ENCODE data around the gene SHF.

The SHF gene

DNA sequence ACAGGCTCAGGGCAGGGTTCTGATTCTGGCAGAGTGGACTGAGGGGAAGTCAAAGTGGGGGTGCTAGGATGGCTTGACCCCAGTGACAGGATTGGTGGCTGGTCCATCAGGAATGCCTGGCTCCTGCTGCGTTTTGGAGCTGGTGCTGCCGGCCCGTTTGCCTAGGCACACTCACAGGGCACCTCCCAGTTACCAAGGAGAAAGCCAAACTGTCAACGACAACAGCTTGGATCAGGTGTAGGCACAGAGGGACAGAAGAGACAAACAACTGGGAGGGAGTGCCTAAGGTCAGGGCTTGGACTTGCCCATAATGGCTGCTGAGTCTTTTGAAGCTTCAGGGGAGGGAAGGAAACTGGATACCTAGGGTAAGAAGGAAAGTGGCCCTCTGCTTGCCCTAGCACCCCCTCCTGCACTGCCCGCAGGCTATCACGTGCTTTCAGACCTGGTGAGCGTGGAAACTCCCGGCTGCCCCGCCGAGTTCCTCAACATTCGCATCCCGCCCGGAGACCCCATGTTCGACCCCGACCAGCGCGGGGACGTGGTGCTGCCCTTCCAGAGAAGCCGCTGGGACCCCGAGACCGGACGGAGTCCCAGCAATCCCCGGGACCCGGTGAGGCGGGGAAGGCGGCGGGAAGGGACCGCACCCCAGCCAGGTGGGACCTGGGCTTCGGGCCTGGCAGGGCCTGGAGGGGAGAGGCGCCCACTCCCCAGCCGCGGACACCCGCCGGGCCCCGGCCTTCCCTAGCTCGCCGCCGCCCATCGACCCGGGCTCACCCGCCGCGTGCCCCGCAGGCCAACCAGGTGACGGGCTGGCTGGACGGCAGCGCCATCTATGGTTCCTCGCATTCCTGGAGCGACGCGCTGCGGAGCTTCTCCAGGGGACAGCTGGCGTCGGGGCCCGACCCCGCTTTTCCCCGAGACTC lies 52.8 kb downstream of the SHF start:
- Mint-ChIP-seq H3K27ac (no peak overlapping the region), H3K4me3 (peak overlapping the region; percentile 81), H3K9me3 (ENCODE audit: low read depth) (no peaks in the 10 kb centered on the region), H3K36me3 (no peaks in the 10 kb centered on the region), H3K4me1 (ENCODE audit: low read depth) (peaks cover 18% of the 10 kb centered on the region), H3K27me3 (peaks cover 19% of the 10 kb centered on the region)

DNA sequence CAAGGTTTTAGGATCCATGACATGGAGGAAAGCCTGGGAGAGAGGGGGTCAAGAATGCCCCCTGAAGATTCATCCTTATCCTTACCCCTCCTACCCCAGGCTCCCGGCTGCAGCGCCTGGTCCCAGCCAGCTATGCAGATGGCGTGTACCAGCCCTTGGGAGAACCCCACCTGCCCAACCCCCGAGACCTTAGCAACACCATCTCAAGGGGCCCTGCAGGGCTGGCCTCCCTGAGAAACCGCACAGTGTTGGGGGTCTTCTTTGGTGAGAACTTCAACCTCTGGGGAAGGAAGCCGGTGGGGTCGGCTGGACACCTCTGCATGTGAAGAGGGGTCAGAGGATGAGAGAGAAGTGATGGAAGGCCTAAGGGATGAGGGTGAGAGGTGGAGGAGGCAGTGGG lies 53.7 kb downstream of the SHF start:
- no peaks in the 10 kb centered on the region for H3K36me3 Mint-ChIP-seq
- peaks cover 18% of the 10 kb centered on the region for H3K4me1 Mint-ChIP-seq (ENCODE audit: low read depth)
- H3K9me3 Mint-ChIP-seq (ENCODE audit: low read depth), result no peaks in the 10 kb centered on the region
- no peak overlapping the region for H3K27ac Mint-ChIP-seq
- no peak overlapping the region for H3K4me3 Mint-ChIP-seq
- peaks cover 19% of the 10 kb centered on the region for H3K27me3 Mint-ChIP-seq

DNA sequence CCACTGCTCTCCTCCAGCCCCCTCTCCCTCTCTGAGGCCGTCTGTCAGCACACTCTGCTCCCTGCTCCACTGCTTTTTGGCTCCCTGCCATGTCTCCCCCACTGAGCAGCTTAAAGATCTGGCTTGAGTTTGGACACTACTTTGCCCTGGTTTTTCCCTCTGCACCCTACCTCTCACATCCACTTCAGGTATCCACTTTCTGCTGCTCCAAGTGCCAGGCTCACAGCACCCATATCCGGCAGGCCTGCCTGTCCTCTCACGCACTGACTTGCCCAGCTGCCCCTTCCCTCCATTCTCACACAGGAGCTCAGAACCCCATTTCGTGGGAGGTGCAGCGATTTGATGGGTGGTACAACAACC lies 54.2 kb downstream of the SHF start:
- Mint-ChIP-seq H3K27ac (no peak overlapping the region), H3K27me3 (peaks cover 19% of the 10 kb centered on the region), H3K36me3 (no peaks in the 10 kb centered on the region), H3K4me3 (no peak overlapping the region), H3K4me1 (ENCODE audit: low read depth) (peaks cover 18% of the 10 kb centered on the region), H3K9me3 (ENCODE audit: low read depth) (no peaks in the 10 kb centered on the region)

DNA sequence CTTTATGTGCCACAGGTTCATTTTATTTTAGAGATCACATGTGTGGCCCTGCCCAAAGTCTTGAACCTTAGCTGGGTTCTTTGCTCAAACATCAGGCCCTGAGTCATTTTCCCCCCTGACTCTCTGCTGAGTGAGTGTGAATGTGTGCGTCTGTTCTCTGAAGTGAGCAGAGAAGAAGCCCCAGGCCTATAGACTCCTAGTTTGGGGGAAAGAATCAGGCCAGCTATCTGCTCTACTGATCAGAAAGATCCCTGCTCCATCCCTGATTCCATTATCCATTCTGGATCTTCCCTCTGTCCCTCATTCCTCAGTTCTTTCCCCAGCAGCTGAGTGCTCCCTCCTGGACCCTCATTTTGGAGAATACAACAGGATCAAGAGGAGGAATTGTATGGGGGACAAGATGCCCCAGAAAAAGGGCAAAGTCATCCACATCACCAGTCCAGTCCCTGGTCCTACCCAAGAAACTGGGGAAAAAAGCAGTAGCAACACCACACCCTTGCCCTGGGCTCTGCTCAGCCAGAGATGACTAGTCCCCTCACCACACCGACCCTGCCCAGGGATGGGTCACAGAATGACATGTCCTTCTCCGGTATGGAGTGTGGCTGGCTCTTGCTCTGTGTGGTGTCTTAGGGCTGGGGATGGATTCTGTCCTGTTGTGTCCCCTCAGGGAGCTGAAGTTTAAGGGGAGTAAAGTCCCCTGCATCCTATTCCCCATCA lies 54.8 kb downstream of the SHF start:
- Mint-ChIP-seq H3K27ac (no peak overlapping the region), H3K4me1 (ENCODE audit: low read depth) (peaks cover 19% of the 10 kb centered on the region), H3K27me3 (peaks cover 24% of the 10 kb centered on the region), H3K36me3 (no peaks in the 10 kb centered on the region), H3K9me3 (ENCODE audit: low read depth) (no peaks in the 10 kb centered on the region), H3K4me3 (no peak overlapping the region)

DNA sequence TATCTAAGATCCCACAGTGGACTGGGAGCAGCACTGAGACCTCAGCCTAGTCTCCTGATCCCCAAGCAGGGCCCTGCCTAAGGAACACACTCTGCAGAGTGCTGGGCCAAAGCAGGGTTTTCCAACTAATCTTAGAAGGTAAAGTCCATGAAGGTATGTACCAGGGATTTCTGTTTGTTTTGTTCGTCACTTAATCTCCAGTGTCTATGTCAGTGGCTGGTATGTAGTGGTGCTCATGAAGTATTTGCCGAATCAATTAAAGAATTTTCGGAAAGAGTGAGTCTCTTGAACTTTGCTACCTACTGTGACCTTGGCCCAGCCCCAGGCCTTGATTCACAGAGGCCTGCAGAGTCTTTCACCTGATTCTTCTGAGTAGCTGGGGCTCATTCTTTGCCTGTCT lies 56.3 kb downstream of the SHF start:
- Mint-ChIP-seq H3K4me3 (no peak overlapping the region), H3K27ac (no peak overlapping the region), H3K36me3 (no peaks in the 10 kb centered on the region), H3K4me1 (ENCODE audit: low read depth) (peaks cover 19% of the 10 kb centered on the region), H3K9me3 (ENCODE audit: low read depth) (no peaks in the 10 kb centered on the region), H3K27me3 (peaks cover 29% of the 10 kb centered on the region)

DNA sequence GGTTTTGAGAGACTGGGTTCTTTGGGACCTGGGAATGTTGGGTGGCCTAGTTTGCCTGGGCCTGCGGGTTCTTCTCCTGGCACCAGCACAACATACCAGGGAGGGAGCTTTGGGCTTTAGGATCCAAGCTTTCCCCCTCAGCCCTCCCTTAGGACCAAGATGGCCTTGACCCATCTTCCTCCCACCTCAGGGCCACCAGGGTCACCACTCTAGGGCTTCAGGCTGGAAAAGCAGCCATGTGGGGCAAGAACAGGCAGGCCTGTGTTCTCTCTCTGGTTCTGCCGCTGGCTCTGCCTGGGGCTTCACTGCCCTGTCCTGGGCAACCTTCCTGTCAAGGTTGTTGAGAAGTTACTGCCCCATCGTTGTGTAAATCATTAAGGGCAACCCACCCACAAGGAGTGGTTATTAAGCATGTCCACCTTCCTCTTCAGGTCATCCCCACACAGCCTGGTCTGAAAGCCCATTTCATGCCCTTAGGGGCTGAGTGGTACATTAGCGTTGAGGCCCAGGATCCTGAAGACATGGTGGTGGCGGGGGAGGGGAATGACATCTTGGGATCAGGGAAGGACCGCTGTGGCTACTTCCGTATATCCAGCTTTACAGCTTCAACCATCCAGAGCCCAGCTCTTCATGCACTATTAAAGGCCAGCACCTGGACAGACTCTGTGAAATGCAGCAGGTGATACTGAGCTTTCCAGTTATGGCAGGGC lies 57.3 kb downstream of the SHF start:
- peaks cover 14% of the 10 kb centered on the region for H3K4me1 Mint-ChIP-seq (ENCODE audit: low read depth)
- no peaks in the 10 kb centered on the region for H3K9me3 Mint-ChIP-seq (ENCODE audit: low read depth)
- H3K4me3 Mint-ChIP-seq, result peak overlapping the region; percentile 41
- peaks cover 36% of the 10 kb centered on the region for H3K27me3 Mint-ChIP-seq
- no peak overlapping the region for H3K27ac Mint-ChIP-seq
- no peaks in the 10 kb centered on the region for H3K36me3 Mint-ChIP-seq

DNA sequence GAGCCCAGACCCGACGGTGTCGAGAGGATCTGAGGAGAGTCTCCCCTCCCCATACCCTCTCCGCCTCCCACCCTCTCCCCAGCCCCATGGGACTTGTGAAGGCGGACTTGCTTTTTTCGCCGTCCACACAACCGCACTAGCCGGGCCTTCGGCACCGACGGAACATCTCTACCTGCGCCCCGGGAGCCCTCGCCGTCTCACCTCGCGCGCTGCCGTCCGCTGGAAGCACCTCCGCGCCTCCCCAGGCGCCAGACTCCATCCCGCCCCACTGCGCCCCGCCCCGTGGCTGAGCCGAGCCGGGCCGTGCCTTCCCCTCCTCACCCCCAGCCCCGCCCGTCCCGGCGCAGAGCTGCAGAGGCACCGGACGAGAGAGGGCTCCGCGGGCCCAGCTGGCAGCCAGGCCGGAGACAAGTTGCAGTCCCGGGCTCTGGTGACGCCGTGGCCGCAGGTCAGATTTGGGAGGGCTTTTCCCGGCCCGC lies 58.1 kb downstream of the SHF start, which contains the start of the genes DUOX1 and DUOXA1:
Gene DUOX1 (plus strand): TSS at position 344 of the 479 bp plus-strand sequence. CDS start 1,973 bp downstream, outside the sequence.
Gene DUOXA1 (minus strand): TSS at position 229 of the 479 bp plus-strand sequence. CDS start 6,865 bp downstream, outside the sequence.
- no peaks in the 10 kb centered on the region for H3K36me3 Mint-ChIP-seq
- H3K27me3 Mint-ChIP-seq, result peaks cover 38% of the 10 kb centered on the region
- H3K9me3 Mint-ChIP-seq (ENCODE audit: low read depth), result no peaks in the 10 kb centered on the region
- no peak within 1 kb of the TSS for H3K27ac Mint-ChIP-seq
- peak within 1 kb of the TSS; percentile 61 for H3K4me3 Mint-ChIP-seq
- peaks cover 10% of the 10 kb centered on the region for H3K4me1 Mint-ChIP-seq (ENCODE audit: low read depth)

DNA sequence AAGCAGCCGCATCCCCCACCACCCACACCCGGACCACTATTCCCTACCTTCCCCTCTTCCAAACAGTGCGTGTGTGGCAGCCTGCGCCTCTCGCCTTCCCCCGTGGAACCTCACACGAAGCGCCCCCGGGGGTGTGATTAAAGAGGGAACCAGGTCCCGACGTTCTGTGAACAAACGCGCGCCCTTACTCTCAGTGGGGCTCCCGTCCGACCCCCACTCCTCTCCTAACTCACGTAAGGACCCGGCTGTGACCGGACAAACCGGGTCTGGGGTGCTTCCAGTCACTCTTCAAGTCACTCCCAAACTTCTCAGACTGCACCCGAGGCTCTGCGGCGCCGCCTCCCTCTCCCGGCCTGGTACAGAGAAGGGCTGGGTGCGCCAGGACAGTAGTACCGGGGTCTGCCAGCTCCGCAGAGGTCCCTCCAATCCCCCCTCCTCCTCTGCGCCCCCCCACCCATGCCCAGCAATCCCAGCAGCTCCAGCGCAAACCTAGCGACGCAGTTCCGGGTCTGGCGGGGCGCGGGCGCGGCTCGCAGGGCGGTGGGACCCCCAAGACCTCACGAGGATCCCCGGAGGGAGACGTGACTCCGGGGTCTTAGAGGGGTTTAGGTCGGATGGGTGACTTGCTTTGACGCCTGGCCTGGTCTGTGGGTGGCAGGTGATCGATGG lies 58.7 kb downstream of the SHF start:
- H3K27ac Mint-ChIP-seq, result no peak overlapping the region
- peaks cover 33% of the 10 kb centered on the region for H3K27me3 Mint-ChIP-seq
- H3K36me3 Mint-ChIP-seq, result no peaks in the 10 kb centered on the region
- H3K4me3 Mint-ChIP-seq, result peak overlapping the region; percentile 61
- no peaks in the 10 kb centered on the region for H3K9me3 Mint-ChIP-seq (ENCODE audit: low read depth)
- peaks cover 7% of the 10 kb centered on the region for H3K4me1 Mint-ChIP-seq (ENCODE audit: low read depth)

DNA sequence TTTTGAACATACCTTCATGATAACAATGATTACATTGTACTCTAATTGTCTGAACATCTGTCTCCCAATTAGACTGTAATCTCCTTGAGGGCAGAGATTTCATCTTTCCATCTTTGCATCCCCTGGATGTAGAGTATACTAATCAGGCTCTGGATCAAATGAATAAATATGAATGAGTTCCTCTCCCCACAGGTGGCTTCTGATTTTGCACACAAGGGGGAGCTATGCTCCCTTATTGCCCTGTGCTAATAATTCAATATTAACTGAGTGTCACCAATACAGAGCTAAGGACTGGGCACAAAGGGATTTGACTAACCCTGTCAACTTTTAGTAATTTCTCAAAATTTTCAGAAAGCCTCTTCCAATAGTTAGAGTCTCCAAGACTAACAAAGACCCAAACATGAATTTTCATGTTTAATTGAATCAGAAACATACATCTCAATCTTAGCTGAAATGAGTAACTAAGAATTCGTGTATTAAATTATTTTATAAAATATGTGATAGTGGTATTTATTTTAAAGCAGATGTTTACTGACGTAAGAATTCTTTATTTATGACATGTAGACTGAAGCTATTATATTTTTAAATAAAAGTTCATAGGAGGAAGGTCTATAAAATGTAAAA lies 61.1 kb downstream of the SHF start:
- peaks cover 33% of the 10 kb centered on the region for H3K27me3 Mint-ChIP-seq
- H3K4me3 Mint-ChIP-seq, result no peak overlapping the region
- H3K4me1 Mint-ChIP-seq (ENCODE audit: low read depth), result peaks cover 7% of the 10 kb centered on the region
- no peak overlapping the region for H3K27ac Mint-ChIP-seq
- H3K36me3 Mint-ChIP-seq, result no peaks in the 10 kb centered on the region
- no peaks in the 10 kb centered on the region for H3K9me3 Mint-ChIP-seq (ENCODE audit: low read depth)

DNA sequence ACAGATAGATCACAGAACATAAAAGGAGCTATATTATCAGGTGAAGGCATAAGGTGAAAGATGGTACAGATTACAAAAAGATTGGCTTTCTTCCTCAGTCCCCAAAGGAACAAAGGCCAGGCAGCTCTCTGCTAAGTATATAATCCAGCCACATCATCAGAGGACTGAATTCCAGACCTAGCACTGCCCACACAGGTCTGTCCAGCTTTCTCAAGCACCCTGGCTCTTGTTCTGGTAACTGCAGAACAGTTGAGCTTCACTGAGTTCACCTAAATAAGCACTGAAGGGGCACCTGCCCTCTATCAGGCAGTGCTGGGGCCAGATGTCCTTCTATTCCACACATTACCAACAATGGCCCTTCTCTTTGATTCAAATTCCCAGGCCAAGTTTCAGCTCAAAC lies 64.4 kb downstream of the SHF start:
- Mint-ChIP-seq H3K4me1 (ENCODE audit: low read depth) (peaks cover under 1% of the 10 kb centered on the region), H3K9me3 (ENCODE audit: low read depth) (no peaks in the 10 kb centered on the region), H3K36me3 (no peaks in the 10 kb centered on the region), H3K4me3 (no peak overlapping the region), H3K27ac (no peak overlapping the region), H3K27me3 (peaks cover 31% of the 10 kb centered on the region)

DNA sequence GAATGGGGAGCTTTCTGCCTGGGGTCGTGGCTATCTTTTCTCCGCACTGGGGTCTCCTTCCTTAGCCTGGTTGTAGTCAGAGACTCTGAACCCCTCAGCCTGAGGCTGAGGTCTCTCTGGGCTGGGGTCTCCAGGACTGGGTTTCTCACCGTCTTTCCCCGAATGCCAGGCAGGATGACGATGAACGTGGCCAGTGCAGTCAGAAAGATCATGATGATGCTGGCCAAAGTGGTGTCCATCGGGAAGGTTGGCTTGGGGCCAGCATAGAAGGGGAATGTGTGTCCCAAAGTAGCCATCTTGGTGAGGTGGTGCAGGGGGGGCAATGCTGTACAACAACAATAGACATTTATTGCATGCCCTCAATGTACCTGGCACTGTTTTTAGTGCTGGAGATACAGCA lies 65.0 kb downstream of the SHF start:
- Mint-ChIP-seq H3K27me3 (peaks cover 31% of the 10 kb centered on the region), H3K36me3 (no peaks in the 10 kb centered on the region), H3K4me1 (ENCODE audit: low read depth) (peaks cover 5% of the 10 kb centered on the region), H3K27ac (no peak overlapping the region), H3K4me3 (no peak overlapping the region), H3K9me3 (ENCODE audit: low read depth) (no peaks in the 10 kb centered on the region)

DNA sequence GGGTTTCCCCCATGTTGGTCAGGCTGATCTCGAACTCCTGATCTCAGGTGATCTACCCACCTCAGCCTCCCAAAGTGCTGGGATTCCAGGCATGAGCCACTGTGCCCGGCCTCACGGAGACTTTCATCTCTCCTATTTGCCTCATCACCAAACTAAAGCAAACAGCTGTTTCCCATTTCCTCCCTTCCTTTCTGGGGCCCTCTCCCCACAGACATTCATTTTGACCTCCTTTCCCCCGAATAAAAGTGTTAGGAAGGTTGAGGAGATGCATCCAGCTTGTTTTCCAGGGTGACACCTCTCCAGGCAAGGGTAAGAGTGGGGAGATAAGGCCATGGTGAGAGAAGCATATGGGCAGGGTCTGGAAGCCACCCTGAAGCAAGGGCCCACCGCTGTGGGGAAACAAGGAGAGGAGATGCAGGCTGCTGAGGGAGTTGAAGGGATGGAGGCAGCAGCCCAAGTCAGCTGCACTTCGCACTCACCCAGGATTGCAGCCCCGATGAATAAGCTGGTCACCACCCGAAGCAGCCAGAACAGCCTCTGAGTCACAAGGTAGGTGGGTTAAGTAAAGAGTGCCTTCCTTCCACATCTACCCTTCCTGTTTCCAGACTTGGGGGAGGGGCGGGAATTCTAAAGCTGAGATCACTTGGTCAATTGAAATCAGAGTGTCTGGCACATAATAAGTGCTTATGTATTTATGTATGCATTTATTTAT lies 65.9 kb downstream of the SHF start:
- H3K4me1 Mint-ChIP-seq (ENCODE audit: low read depth), result peaks cover 12% of the 10 kb centered on the region
- H3K9me3 Mint-ChIP-seq (ENCODE audit: low read depth), result no peaks in the 10 kb centered on the region
- H3K27ac Mint-ChIP-seq, result no peak overlapping the region
- peaks cover 33% of the 10 kb centered on the region for H3K27me3 Mint-ChIP-seq
- no peak overlapping the region for H3K4me3 Mint-ChIP-seq
- H3K36me3 Mint-ChIP-seq, result no peaks in the 10 kb centered on the region

DNA sequence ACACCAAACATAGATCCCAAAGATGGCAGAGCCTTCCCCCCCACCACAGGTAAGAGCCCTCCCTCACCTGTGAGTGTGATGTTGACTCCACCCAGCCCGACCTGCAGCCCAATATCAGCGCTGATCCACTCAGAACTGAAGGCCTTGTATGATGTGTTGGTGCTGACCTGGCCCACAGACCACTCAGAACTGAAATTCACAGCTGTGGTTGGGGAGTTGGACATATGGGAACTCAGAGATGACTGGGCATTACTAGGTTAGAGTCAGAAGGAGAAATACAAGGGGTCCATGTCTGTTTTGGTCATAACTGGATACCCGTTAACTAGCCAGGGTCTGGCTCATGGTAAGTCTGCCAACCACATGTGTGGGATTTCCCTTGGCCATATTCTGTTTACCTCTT lies 66.7 kb downstream of the SHF start:
- Mint-ChIP-seq H3K36me3 (no peaks in the 10 kb centered on the region), H3K27me3 (peaks cover 33% of the 10 kb centered on the region), H3K4me3 (no peak overlapping the region), H3K4me1 (ENCODE audit: low read depth) (peaks cover 18% of the 10 kb centered on the region), H3K9me3 (ENCODE audit: low read depth) (no peaks in the 10 kb centered on the region), H3K27ac (no peak overlapping the region)

Data from activated naive CD8-positive, alpha-beta T cell (primary cell).